IPS-18a (cell line): Measurements from ENCODE around the gene DEFB113.

Source experiments
- H3K27ac ChIP-seq: one replicate; pipeline ENCODE4 v1.5.1; 2013; ENCODE audit warnings: low read length
- H3K27me3 ChIP-seq: one replicate; pipeline ENCODE4 v1.6.1; 2013; ENCODE audit warnings: mild to moderate bottlenecking, low read length; ENCODE audit not compliant: control insufficient read depth, insufficient read depth
- H3K36me3 ChIP-seq: one replicate; pipeline ENCODE4 v1.6.1; 2013; ENCODE audit warnings: low read depth, low read length; ENCODE audit not compliant: control insufficient read depth
- H3K4me1 ChIP-seq: one replicate; pipeline ENCODE4 v1.6.1; 2013; ENCODE audit warnings: low read depth, low read length; ENCODE audit not compliant: control insufficient read depth
- H3K4me3 ChIP-seq: one replicate; pipeline ENCODE4 v1.5.1; 2013; ENCODE audit warnings: low read length
- H3K9ac ChIP-seq: one replicate; pipeline ENCODE4 v1.6.1; 2013; ENCODE audit warnings: mild to moderate bottlenecking, low read length, moderate library complexity
- H3K9me3 ChIP-seq: one replicate; pipeline ENCODE4 v1.6.1; 2013; ENCODE audit warnings: low read depth, low read length; ENCODE audit not compliant: control insufficient read depth

DEFB113 gene

GRCh38 chr6:49969605-49970004 is at the start of gene DEFB113:
DEFB113 (minus strand) TSS chr6:49969625; CDS start chr6:49969625, 0 bp downstream.
- Histone ChIP-seq H3K36me3 (no peaks in the 10 kb centered on the region), H3K9ac (no peak within 1 kb of the TSS), H3K27ac (peak within 1 kb of the TSS; percentile 59), H3K9me3 (no peaks in the 10 kb centered on the region), H3K4me3 (no peak within 1 kb of the TSS), H3K4me1 (peaks cover 35% of the 10 kb centered on the region), H3K27me3 (no peaks in the 10 kb centered on the region)

GRCh38 chr6:50007819-50008218 is 38.4 kb upstream of the DEFB113 start:
- no peak overlapping the region for H3K4me3 ChIP-seq
- H3K4me1 ChIP-seq, result no peaks in the 10 kb centered on the region
- H3K27ac ChIP-seq, result no peak overlapping the region
- no peaks in the 10 kb centered on the region for H3K9me3 ChIP-seq
- H3K27me3 ChIP-seq, result no peaks in the 10 kb centered on the region
- no peaks in the 10 kb centered on the region for H3K36me3 ChIP-seq
- no peak overlapping the region for H3K9ac ChIP-seq

GRCh38 chr6:50003139-50003538 is 33.7 kb upstream of the DEFB113 start:
- no peaks in the 10 kb centered on the region for H3K36me3 ChIP-seq
- no peaks in the 10 kb centered on the region for H3K27me3 ChIP-seq
- H3K4me3 ChIP-seq, result no peak overlapping the region
- H3K27ac ChIP-seq, result no peak overlapping the region
- H3K9ac ChIP-seq, result no peak overlapping the region
- H3K9me3 ChIP-seq, result no peaks in the 10 kb centered on the region
- no peaks in the 10 kb centered on the region for H3K4me1 ChIP-seq

- H3K4me3 ChIP-seq, result no peak overlapping the region
- no peaks in the 10 kb centered on the region for H3K4me1 ChIP-seq
- H3K36me3 ChIP-seq, result no peaks in the 10 kb centered on the region
- H3K9ac ChIP-seq, result no peak overlapping the region
- no peaks in the 10 kb centered on the region for H3K9me3 ChIP-seq
- no peaks in the 10 kb centered on the region for H3K27me3 ChIP-seq
- no peak overlapping the region for H3K27ac ChIP-seq
These were observed 25.9 kb upstream of the DEFB113 start for GRCh38 chr6:49995278-49995677.

- no peaks in the 10 kb centered on the region for H3K4me1 ChIP-seq
- no peak overlapping the region for H3K4me3 ChIP-seq
- no peak overlapping the region for H3K27ac ChIP-seq
These were observed 19.5 kb upstream of the DEFB113 start for GRCh38 chr6:49988900-49989299.

GRCh38 chr6:49987749-49988148 is 18.3 kb upstream of the DEFB113 start:
- Histone ChIP-seq H3K36me3 (no peaks in the 10 kb centered on the region), H3K4me3 (no peak overlapping the region), H3K27me3 (no peaks in the 10 kb centered on the region), H3K9me3 (no peaks in the 10 kb centered on the region), H3K4me1 (no peaks in the 10 kb centered on the region), H3K27ac (no peak overlapping the region), H3K9ac (no peak overlapping the region)

More at GRCh38 chr6:49988900-49989299, 19.5 kb upstream of the DEFB113 start:
- H3K36me3 ChIP-seq, result no peaks in the 10 kb centered on the region
- no peak overlapping the region for H3K9ac ChIP-seq
- H3K27me3 ChIP-seq, result no peaks in the 10 kb centered on the region
- no peaks in the 10 kb centered on the region for H3K9me3 ChIP-seq

GRCh38 chr6:49986551-49986950 is 17.1 kb upstream of the DEFB113 start:
- no peak overlapping the region for H3K4me3 ChIP-seq
- H3K36me3 ChIP-seq, result no peaks in the 10 kb centered on the region
- peaks cover under 1% of the 10 kb centered on the region for H3K4me1 ChIP-seq
- no peaks in the 10 kb centered on the region for H3K9me3 ChIP-seq
- H3K27ac ChIP-seq, result no peak overlapping the region
- no peak overlapping the region for H3K9ac ChIP-seq
- H3K27me3 ChIP-seq, result no peaks in the 10 kb centered on the region

- no peak overlapping the region for H3K9ac ChIP-seq
- H3K4me3 ChIP-seq, result no peak overlapping the region
- peaks cover 3% of the 10 kb centered on the region for H3K4me1 ChIP-seq
- no peaks in the 10 kb centered on the region for H3K27me3 ChIP-seq
- no peak overlapping the region for H3K27ac ChIP-seq
- H3K36me3 ChIP-seq, result no peaks in the 10 kb centered on the region
- H3K9me3 ChIP-seq, result no peaks in the 10 kb centered on the region
These were observed 12.6 kb upstream of the DEFB113 start for GRCh38 chr6:49982046-49982445.

- H3K27ac ChIP-seq, result no peak overlapping the region
- no peaks in the 10 kb centered on the region for H3K36me3 ChIP-seq
These were observed 11.5 kb upstream of the DEFB113 start for GRCh38 chr6:49980898-49981297.

GRCh38 chr6:49979584-49979983 is 10.2 kb upstream of the DEFB113 start:
- Histone ChIP-seq H3K27me3 (no peaks in the 10 kb centered on the region), H3K27ac (no peak overlapping the region), H3K4me1 (peaks cover 3% of the 10 kb centered on the region), H3K4me3 (no peak overlapping the region), H3K9ac (no peak overlapping the region), H3K9me3 (no peaks in the 10 kb centered on the region), H3K36me3 (no peaks in the 10 kb centered on the region)

More at GRCh38 chr6:49980898-49981297, 11.5 kb upstream of the DEFB113 start:
- Histone ChIP-seq H3K4me3 (no peak overlapping the region), H3K27me3 (no peaks in the 10 kb centered on the region), H3K9ac (no peak overlapping the region), H3K9me3 (no peaks in the 10 kb centered on the region), H3K4me1 (peaks cover 3% of the 10 kb centered on the region)

- no peak overlapping the region for H3K27ac ChIP-seq
- H3K4me3 ChIP-seq, result no peak overlapping the region
- no peak overlapping the region for H3K9ac ChIP-seq
- H3K27me3 ChIP-seq, result no peaks in the 10 kb centered on the region
- peaks cover 3% of the 10 kb centered on the region for H3K4me1 ChIP-seq
- H3K36me3 ChIP-seq, result no peaks in the 10 kb centered on the region
- no peaks in the 10 kb centered on the region for H3K9me3 ChIP-seq
These were observed 9.2 kb upstream of the DEFB113 start for GRCh38 chr6:49978332-49979226.

- H3K4me3 ChIP-seq, result peak overlapping the region; percentile 1
- H3K36me3 ChIP-seq, result no peaks in the 10 kb centered on the region
- no peaks in the 10 kb centered on the region for H3K9me3 ChIP-seq
- H3K27ac ChIP-seq, result peak overlapping the region; percentile 70
- peaks cover 35% of the 10 kb centered on the region for H3K4me1 ChIP-seq
- no peak overlapping the region for H3K9ac ChIP-seq
- no peaks in the 10 kb centered on the region for H3K27me3 ChIP-seq
These were observed 2.6 kb downstream of the DEFB113 start for GRCh38 chr6:49966823-49967222.
